Measurements from ENCODE around the gene SLC5A10. TPM values are rescaled to one million over a fixed set of nuclear protein-coding genes. Genes with fewer than 3 reads are reported as not detected.

The SLC5A10 gene
- total RNA-seq, 1 experiment from 2014 or later = not detected

DNA sequence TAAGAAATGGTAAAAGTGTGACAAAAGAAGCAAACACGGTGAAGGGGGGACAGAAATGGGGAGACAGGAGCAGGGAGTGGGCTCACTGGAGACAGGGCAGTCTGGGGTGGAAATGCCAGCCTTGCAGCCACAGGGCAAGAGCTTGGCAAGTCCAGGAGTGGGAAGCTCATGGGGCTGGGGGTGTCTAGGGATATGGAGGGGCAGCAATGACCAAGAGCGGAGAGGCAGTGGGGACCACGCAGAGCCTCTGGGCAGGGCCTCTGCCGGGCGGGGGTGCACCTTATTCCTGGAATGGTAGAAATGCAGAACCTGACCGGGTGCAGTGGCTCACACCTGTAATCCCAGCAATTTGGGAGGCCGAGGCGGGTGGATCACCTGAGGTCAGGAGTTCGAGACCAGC, 12.6 kb downstream of the SLC5A10 start:
- Histone ChIP-seq H2BK5ac (ENCODE audit: insufficient read length, low read length) (no peak overlapping the region), H2AFZ (ENCODE audit: low read length) (no peak overlapping the region), H3K23ac (ENCODE audit: insufficient read length, low read depth, low read length) (no peak overlapping the region), H3K18ac (ENCODE audit: insufficient read length, low read depth, low read length) (no peak overlapping the region), H2BK12ac (ENCODE audit: insufficient read length, low read depth, low read length) (no peak overlapping the region), H3K9ac (ENCODE audit: extremely low read depth, insufficient read length, low read length) (no peak overlapping the region), H2BK120ac (ENCODE audit: low read depth, low read length, poor library complexity, severe bottlenecking) (no peak overlapping the region), H2AK5ac (ENCODE audit: insufficient read length, low read length) (no peak overlapping the region), H4K91ac (ENCODE audit: insufficient read length, low read depth, low read length) (no peak overlapping the region), H3K4me2 (ENCODE audit: insufficient read depth, insufficient read length, low read length) (no peak overlapping the region), H4K8ac (replicated peaks; ENCODE audit: insufficient read length, low read depth, low read length) (no peak overlapping the region), H3K79me1 (ENCODE audit: insufficient read depth, low read depth, low read length, poor library complexity, severe bottlenecking) (no peaks in the 10 kb centered on the region), H2BK20ac (ENCODE audit: low read depth, low read length, poor library complexity, severe bottlenecking) (no peak overlapping the region), H3K79me2 (ENCODE audit: insufficient read depth, low read length) (no peaks in the 10 kb centered on the region), H3K4ac (ENCODE audit: low read depth, low read length) (no peak overlapping the region), H4K20me1 (ENCODE audit: control insufficient read depth, insufficient read depth, insufficient read length) (no peaks in the 10 kb centered on the region), H3K14ac (ENCODE audit: insufficient read depth, low read length) (no peak overlapping the region), H3K23me2 (ENCODE audit: insufficient read length, low read depth, low read length, poor library complexity, severe bottlenecking) (no peaks in the 10 kb centered on the region), H4K5ac (ENCODE audit: insufficient read length, low read depth, low read length) (no peak overlapping the region), H3K4me1 (ENCODE audit: insufficient read depth, low read length) (no peaks in the 10 kb centered on the region), H3T11ph (ENCODE audit: low read length) (no peak overlapping the region), H3K56ac (ENCODE audit: insufficient read length, low read depth, low read length) (no peak overlapping the region), H2BK15ac (ENCODE audit: low read depth, low read length) (no peak overlapping the region), H3K9me3 (ENCODE audit: control insufficient read depth, low read depth, low read length) (no peaks in the 10 kb centered on the region), H3K27me3 (ENCODE audit: insufficient read depth, low read length) (no peaks in the 10 kb centered on the region), H3K27ac (ENCODE audit: insufficient read length, low read depth, low read length) (no peak overlapping the region)
- WGBS (ENCODE audit: extremely low coverage, insufficient read length, low lambda C conversion rate) = no CpG with 5 or more reads among the region's 9 CpGs
- H3K4me3 Mint-ChIP-seq = no peak overlapping the region; a peak in 1 of 5 replicates
- H3K36me3 Mint-ChIP-seq (ENCODE audit: insufficient read depth in 1 of 3, low read depth in 3 of 3) = peaks cover 0 to 4% (median 2%) of the 10 kb centered on the region in 3 experiments; a peak in 1 of 7 replicates
- TF ChIP-seq, protein P1, sequence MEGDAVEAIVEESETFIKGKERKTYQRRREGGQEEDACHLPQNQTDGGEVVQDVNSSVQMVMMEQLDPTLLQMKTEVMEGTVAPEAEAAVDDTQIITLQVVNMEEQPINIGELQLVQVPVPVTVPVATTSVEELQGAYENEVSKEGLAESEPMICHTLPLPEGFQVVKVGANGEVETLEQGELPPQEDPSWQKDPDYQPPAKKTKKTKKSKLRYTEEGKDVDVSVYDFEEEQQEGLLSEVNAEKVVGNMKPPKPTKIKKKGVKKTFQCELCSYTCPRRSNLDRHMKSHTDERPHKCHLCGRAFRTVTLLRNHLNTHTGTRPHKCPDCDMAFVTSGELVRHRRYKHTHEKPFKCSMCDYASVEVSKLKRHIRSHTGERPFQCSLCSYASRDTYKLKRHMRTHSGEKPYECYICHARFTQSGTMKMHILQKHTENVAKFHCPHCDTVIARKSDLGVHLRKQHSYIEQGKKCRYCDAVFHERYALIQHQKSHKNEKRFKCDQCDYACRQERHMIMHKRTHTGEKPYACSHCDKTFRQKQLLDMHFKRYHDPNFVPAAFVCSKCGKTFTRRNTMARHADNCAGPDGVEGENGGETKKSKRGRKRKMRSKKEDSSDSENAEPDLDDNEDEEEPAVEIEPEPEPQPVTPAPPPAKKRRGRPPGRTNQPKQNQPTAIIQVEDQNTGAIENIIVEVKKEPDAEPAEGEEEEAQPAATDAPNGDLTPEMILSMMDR (conservative IDR thresholded peaks at IDR 0.05) = no peak
- DNase-seq = no peak
- H3K27me3 Mint-ChIP-seq (ENCODE audit: low read depth) = no peaks in the 10 kb centered on the region
- H3K27ac Mint-ChIP-seq = peak overlapping the region in 1 of 3 experiments; percentile 81; a peak in 1 of 7 replicates
- no peaks in the 10 kb centered on the region for H3K9me3 Mint-ChIP-seq
- H3K4me1 Mint-ChIP-seq = peaks cover 30 to 35% of the 10 kb centered on the region in 2 experiments
